CD14-positive monocyte (primary cell): Measurements from ENCODE around the gene MED17. TPM values are rescaled to one million over a fixed set of nuclear protein-coding genes. Genes with fewer than 3 reads are reported as not detected.
A peak's percentile ranks its signal among the peaks of the same experiment; 100 is the strongest.

ENCODE experiments used
- DNase-seq, 3 donors: peaks; one replicate each; pipeline ENCODE4 v3.0.0-alpha.2; 2011 to 2022
- H2AFZ ChIP-seq: 2 replicates; pipeline ENCODE4 v1.6.0; 2012; ENCODE audit warnings: mild to moderate bottlenecking, low read depth, low read length, inconsistent platforms; ENCODE audit not compliant: insufficient read depth, poor library complexity, severe bottlenecking
- H3K27ac ChIP-seq, 2 donors: 1 replicate in 1 of 2; 2 replicates in 1 of 2; pipeline ENCODE4 v1.5.1; 2012 to 2013; ENCODE audit warnings: low read length in 2 of 2, control low read depth in 1 of 2, inconsistent platforms in 1 of 2, low read depth in 1 of 2, mild to moderate bottlenecking in 1 of 2
- H3K27me3 ChIP-seq, 2 donors: one replicate each; pipeline versions ENCODE4 v1.6.0 to v1.6.1; 2011 to 2013; ENCODE audit warnings: low read length in 2 of 2; ENCODE audit not compliant: control insufficient read depth in 2 of 2, insufficient read depth in 2 of 2
- H3K36me3 ChIP-seq, 2 donors: replicated peaks in 1 of 2; 1 replicate in 1 of 2; 2 replicates in 1 of 2; pipeline versions ENCODE4 v1.5.1 to v1.6.1; 2012 to 2013; ENCODE audit warnings: low read length in 2 of 2, control low read depth in 1 of 2, inconsistent platforms in 1 of 2, mild to moderate bottlenecking in 1 of 2; ENCODE audit not compliant: insufficient read depth in 2 of 2, control insufficient read depth in 1 of 2
- H3K4me1 ChIP-seq, 2 donors: 1 replicate in 1 of 2; 2 replicates in 1 of 2; pipeline versions ENCODE4 v1.5.1 to v1.6.1; 2012 to 2013; ENCODE audit warnings: low read length in 2 of 2, control low read depth in 1 of 2, inconsistent platforms in 1 of 2, mild to moderate bottlenecking in 1 of 2, moderate library complexity in 1 of 2; ENCODE audit not compliant: insufficient read depth in 2 of 2, control insufficient read depth in 1 of 2
- H3K4me2 ChIP-seq: replicated peaks from 2 replicates; pipeline ENCODE3; 2012; ENCODE audit warnings: low read length, moderate library complexity, mild to moderate bottlenecking; ENCODE audit not compliant: poor library complexity, severe bottlenecking; ENCODE audit errors: extremely low read depth
- H3K4me3 ChIP-seq, 3 experiments: fragments of 200-600 bp in 1 of 3; sonication (generic) in 1 of 3; replicated peaks in 1 of 3; 1 replicate in 2 of 3; 2 replicates in 1 of 3; pipeline ENCODE4 v1.5.1; 2011 to 2013; ENCODE audit warnings: low read length in 3 of 3, mild to moderate bottlenecking in 3 of 3, control low read depth in 2 of 3, low read depth in 2 of 3, inconsistent platforms in 1 of 3, moderate library complexity in 1 of 3
- H3K79me2 ChIP-seq: 2 replicates; pipeline ENCODE4 v1.6.0; 2012; ENCODE audit warnings: mild to moderate bottlenecking, control low read depth, inconsistent platforms, low read length, moderate library complexity; ENCODE audit not compliant: insufficient read depth
- H3K9ac ChIP-seq: 2 replicates; pipeline ENCODE4 v1.6.0; 2017; ENCODE audit warnings: low read length, mild to moderate bottlenecking; ENCODE audit not compliant: insufficient read depth, poor library complexity, severe bottlenecking
- H3K9me3 ChIP-seq, 2 donors: replicated peaks in 1 of 2; 1 replicate in 1 of 2; 2 replicates in 1 of 2; pipeline versions ENCODE4 v1.5.1 to v1.6.1; 2012 to 2013; ENCODE audit warnings: low read length in 2 of 2, control low read depth in 1 of 2; ENCODE audit not compliant: control insufficient read depth in 1 of 2, insufficient read depth in 1 of 2
- H4K20me1 ChIP-seq: 2 replicates; pipeline ENCODE4 v1.6.0; 2012; ENCODE audit warnings: mild to moderate bottlenecking, low read length, control low read depth, moderate library complexity; ENCODE audit not compliant: insufficient read depth
- H3K27ac Mint-ChIP-seq, 7 donors: one replicate each; pipeline ENCODE4 v1.8.0; 2020; ENCODE audit warnings: mild to moderate bottlenecking in 7 of 7, mixed read lengths in 7 of 7, moderate library complexity in 6 of 7, inconsistent platforms in 2 of 7
- H3K27me3 Mint-ChIP-seq, 3 donors: one replicate each; pipeline ENCODE4 v1.8.0; 2021 to 2022; ENCODE audit warnings: low read depth in 3 of 3, mild to moderate bottlenecking in 3 of 3, mixed read lengths in 3 of 3, moderate library complexity in 3 of 3, inconsistent platforms in 1 of 3
- H3K36me3 Mint-ChIP-seq, 2 donors: one replicate each; pipeline ENCODE4 v1.8.0; 2020; ENCODE audit warnings: mixed read lengths in 2 of 2, inconsistent platforms in 1 of 2, mild to moderate bottlenecking in 1 of 2
- H3K4me1 Mint-ChIP-seq: one replicate; pipeline ENCODE4 v1.8.0; 2020; ENCODE audit warnings: mild to moderate bottlenecking, mixed read lengths
- H3K4me3 Mint-ChIP-seq, 2 donors: one replicate each; pipeline ENCODE4 v1.8.0; 2020; ENCODE audit warnings: mild to moderate bottlenecking in 2 of 2, mixed read lengths in 2 of 2, moderate library complexity in 1 of 2
- H3K9me3 Mint-ChIP-seq, 7 donors: one replicate each; pipeline ENCODE4 v1.8.0; 2020 to 2022; ENCODE audit warnings: mixed read lengths in 7 of 7, mild to moderate bottlenecking in 6 of 7, moderate library complexity in 6 of 7, inconsistent platforms in 2 of 7
- CTCF ChIP-seq: fragments of 200-600 bp; IDR thresholded peaks from one replicate; pipeline ENCODE4 v1.8.0; 2022; ENCODE audit warnings: antibody characterized with exemption, mild to moderate bottlenecking
- WGBS: methylation state at CpG from one replicate; pipeline ENCODE4 v1.1.5; 2013; ENCODE audit warnings: missing lambda C conversion rate; ENCODE audit not compliant: insufficient coverage; 5-methylcytosine and 5-hydroxymethylcytosine counted together
- intact Hi-C, 2 donors: fragments of 100-400 bp; cut with micrococcal nuclease; formaldehyde crosslinking; loops; one replicate each; pipeline versions ENCODE4 v1.15.0 to v1.15.1; 2023
- polyA plus RNA-seq, 3 donors: library from polyadenylated mRNA; depleted of rRNA in 1 of 3; unstranded in 2 of 3; stranded (reverse) in 1 of 3; fragments of 300-500 nt in 2 of 3; fragments of >200 nt in 1 of 3; fragmentation: Illumina TruSeq in 2 of 3; gene quantifications; 1 replicate in 2 of 3; 2 replicates in 1 of 3; pipeline ENCODE4 v1.2.3, GENCODE V29; 2012 to 2021

Gene MED17
- polyA plus RNA-seq, 3 donors = 3.4 to 12.8 (median 4.4) TPM

- Histone ChIP-seq H3K9ac (no peak overlapping the region), H2AFZ (no peak overlapping the region), H3K9me3 (no peaks in the 10 kb centered on the region), H3K4me1 (no peaks in the 10 kb centered on the region), H3K4me2 (no peak overlapping the region), H4K20me1 (no peaks in the 10 kb centered on the region), H3K4me3 (no peak overlapping the region), H3K27me3 (peaks cover 0 to 4% of the 10 kb centered on the region in 2 donors), H3K36me3 (no peaks in the 10 kb centered on the region), H3K79me2 (no peaks in the 10 kb centered on the region), H3K27ac (no peak overlapping the region)
- DNase-seq = no peak
- peaks cover under 1% of the 10 kb centered on the region for H3K4me1 Mint-ChIP-seq
- H3K9me3 Mint-ChIP-seq = peaks cover 0 to 3% (median 0%) of the 10 kb centered on the region in 7 donors
- 64% methylated on average over 4 of the region's 7 CpGs for WGBS
- peak overlapping the region in 1 of 7 donors; percentile 47 for H3K27ac Mint-ChIP-seq
- H3K4me3 Mint-ChIP-seq = no peak overlapping the region
- peaks cover 8 to 11% (median 8%) of the 10 kb centered on the region in 3 donors for H3K27me3 Mint-ChIP-seq
- no peak for TF ChIP-seq CTCF
- no peaks in the 10 kb centered on the region for H3K36me3 Mint-ChIP-seq
- intact Hi-C loops = no loop called here
Observed at GRCh38 chr11:93844568-93844967, 60.5 kb downstream of the MED17 start.

GRCh38 chr11:93845181-93846092 is 61.4 kb downstream of the MED17 start:
- Histone ChIP-seq H3K79me2 (no peaks in the 10 kb centered on the region), H3K4me3 (no peak overlapping the region), H3K4me1 (peaks cover 0 to 8% of the 10 kb centered on the region in 2 donors), H3K4me2 (no peak overlapping the region), H3K9me3 (no peaks in the 10 kb centered on the region), H3K9ac (no peak overlapping the region), H4K20me1 (no peaks in the 10 kb centered on the region), H3K27ac (no peak overlapping the region), H3K36me3 (no peaks in the 10 kb centered on the region), H3K27me3 (peaks cover 0 to 9% of the 10 kb centered on the region in 2 donors), H2AFZ (no peak overlapping the region)
- H3K4me3 Mint-ChIP-seq = no peak overlapping the region
- no peak for TF ChIP-seq CTCF
- H3K36me3 Mint-ChIP-seq = no peaks in the 10 kb centered on the region
- H3K27me3 Mint-ChIP-seq = peaks cover 11 to 14% (median 14%) of the 10 kb centered on the region in 3 donors
- peaks cover 0 to 7% (median 0%) of the 10 kb centered on the region in 7 donors for H3K9me3 Mint-ChIP-seq
- no peak for DNase-seq
- intact Hi-C loops = no loop called here
- H3K27ac Mint-ChIP-seq = no peak overlapping the region
- peaks cover 3% of the 10 kb centered on the region for H3K4me1 Mint-ChIP-seq
- 76% methylated on average over 5 of the region's 8 CpGs for WGBS
